ENCODE measurements around the gene SKIC8. TPM values are rescaled to one million over a fixed set of nuclear protein-coding genes. Genes with fewer than 3 reads are reported as not detected.

Gene SKIC8
- total RNA-seq, 1 experiment from 2014 or later, result 44.5 TPM

DNA sequence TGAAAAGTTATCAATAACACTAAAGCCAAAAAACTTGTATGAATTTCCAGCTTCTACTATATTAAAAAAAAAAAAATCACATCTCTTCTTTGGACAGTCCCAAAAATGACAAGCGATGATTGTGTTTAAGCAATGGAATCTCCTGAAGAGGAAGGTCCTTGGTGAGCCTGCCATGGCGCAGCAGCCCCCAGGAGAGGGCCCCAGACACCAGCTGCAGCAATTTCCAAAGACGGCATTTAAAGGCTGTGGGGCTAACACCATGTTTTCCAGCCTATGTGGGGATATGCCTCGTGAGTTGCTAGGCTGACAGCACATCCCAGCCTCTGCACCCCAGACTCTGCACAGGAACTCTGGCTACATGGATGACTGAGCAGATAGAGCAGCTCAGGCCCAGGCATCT, 14.7 kb downstream of the SKIC8 start:
- POLR2A ChIA-PET (ENCODE audit: unreplicated experiment), result no interaction called here
- H3K27me3 ChIP-seq (ENCODE audit: insufficient read depth, low read depth), result no peaks in the 10 kb centered on the region
- TF ChIP-seq EZH2 (IDR thresholded peaks at IDR 0.05; ENCODE audit: low read depth), result no peak
- TF ChIP-seq, protein P1, sequence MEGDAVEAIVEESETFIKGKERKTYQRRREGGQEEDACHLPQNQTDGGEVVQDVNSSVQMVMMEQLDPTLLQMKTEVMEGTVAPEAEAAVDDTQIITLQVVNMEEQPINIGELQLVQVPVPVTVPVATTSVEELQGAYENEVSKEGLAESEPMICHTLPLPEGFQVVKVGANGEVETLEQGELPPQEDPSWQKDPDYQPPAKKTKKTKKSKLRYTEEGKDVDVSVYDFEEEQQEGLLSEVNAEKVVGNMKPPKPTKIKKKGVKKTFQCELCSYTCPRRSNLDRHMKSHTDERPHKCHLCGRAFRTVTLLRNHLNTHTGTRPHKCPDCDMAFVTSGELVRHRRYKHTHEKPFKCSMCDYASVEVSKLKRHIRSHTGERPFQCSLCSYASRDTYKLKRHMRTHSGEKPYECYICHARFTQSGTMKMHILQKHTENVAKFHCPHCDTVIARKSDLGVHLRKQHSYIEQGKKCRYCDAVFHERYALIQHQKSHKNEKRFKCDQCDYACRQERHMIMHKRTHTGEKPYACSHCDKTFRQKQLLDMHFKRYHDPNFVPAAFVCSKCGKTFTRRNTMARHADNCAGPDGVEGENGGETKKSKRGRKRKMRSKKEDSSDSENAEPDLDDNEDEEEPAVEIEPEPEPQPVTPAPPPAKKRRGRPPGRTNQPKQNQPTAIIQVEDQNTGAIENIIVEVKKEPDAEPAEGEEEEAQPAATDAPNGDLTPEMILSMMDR (conservative IDR thresholded peaks at IDR 0.05), result no peak
- H3K4me1 ChIP-seq (replicated peaks; ENCODE audit: insufficient read depth), result no peaks in the 10 kb centered on the region
- CTCF ChIA-PET, result no interaction called here
- H3K4me3 ChIP-seq, result no peak overlapping the region
- no peak overlapping the region for H3K27ac ChIP-seq
- no peaks in the 10 kb centered on the region for H3K79me2 ChIP-seq (ENCODE audit: low read depth)
- no peaks in the 10 kb centered on the region for H3K9me2 ChIP-seq (ENCODE audit: insufficient read depth)
- peaks cover 17% of the 10 kb centered on the region for H3K36me3 ChIP-seq (ENCODE audit: low read depth)
- H3K4me2 ChIP-seq, result no peak overlapping the region
- H2AFZ ChIP-seq, result no peak overlapping the region
- no peaks in the 10 kb centered on the region for H3K9me3 ChIP-seq (ENCODE audit: insufficient read depth, low read depth)
- DNase-seq, result no peak
- intact Hi-C loops (cut with micrococcal nuclease; ENCODE audit: unreplicated experiment), result no loop called here
- no peaks in the 10 kb centered on the region for H4K20me1 ChIP-seq (ENCODE audit: insufficient read depth)
- no TSS peak for BruUV-seq (replicated peaks)
- H3F3A ChIP-seq (ENCODE audit: insufficient read depth, low read depth), result no peaks in the 10 kb centered on the region

GRCh38 chr15:78282324-78282723, 17.1 kb downstream of the SKIC8 start:
- ChIA-PET POLR2A (ENCODE audit: unreplicated experiment) (interaction anchor here (0.6 kb wide), 1 partner anchor 592 kb away, joined by 8 read pairs; no protein-coding TSS in a partner anchor), CTCF (no interaction called here)
- Histone ChIP-seq H3K36me3 (ENCODE audit: low read depth) (peaks cover 6% of the 10 kb centered on the region; the same call in 1 of the 2 replicates), H4K20me1 (ENCODE audit: insufficient read depth) (no peaks in the 10 kb centered on the region), H3K79me2 (ENCODE audit: low read depth) (no peaks in the 10 kb centered on the region), H3K4me2 (no peak overlapping the region), H3F3A (ENCODE audit: insufficient read depth, low read depth) (no peaks in the 10 kb centered on the region), H3K9me2 (ENCODE audit: insufficient read depth) (no peaks in the 10 kb centered on the region), H2AFZ (no peak overlapping the region), H3K9me3 (ENCODE audit: insufficient read depth, low read depth) (no peaks in the 10 kb centered on the region), H3K4me3 (no peak overlapping the region), H3K27ac (no peak overlapping the region), H3K4me1 (replicated peaks; ENCODE audit: insufficient read depth) (no peaks in the 10 kb centered on the region), H3K27me3 (ENCODE audit: insufficient read depth, low read depth) (no peaks in the 10 kb centered on the region)
- intact Hi-C loops (cut with micrococcal nuclease; ENCODE audit: unreplicated experiment), result no loop called here
- TF ChIP-seq EZH2 (IDR thresholded peaks at IDR 0.05; ENCODE audit: low read depth), result no peak
- TF ChIP-seq, protein P1 (conservative IDR thresholded peaks at IDR 0.05), result no peak
- no peak for DNase-seq
- BruUV-seq (replicated peaks), result no TSS peak

- H3K79me2 ChIP-seq (ENCODE audit: low read depth), result no peaks in the 10 kb centered on the region
- CTCF ChIA-PET, result interaction anchor here (0.6 kb wide), 1 partner anchor 85 kb away, joined by 3 read pairs; no protein-coding TSS in a partner anchor
- intact Hi-C loops (cut with micrococcal nuclease; ENCODE audit: unreplicated experiment), result no loop called here
- H3K4me2 ChIP-seq, result no peak overlapping the region
- H3K27me3 ChIP-seq (ENCODE audit: insufficient read depth, low read depth), result no peaks in the 10 kb centered on the region
- no peak overlapping the region for H3K4me3 ChIP-seq
- BruUV-seq (replicated peaks), result no TSS peak
- H3K27ac ChIP-seq, result no peak overlapping the region
- no peak overlapping the region for H2AFZ ChIP-seq
- H3F3A ChIP-seq (ENCODE audit: insufficient read depth, low read depth), result no peaks in the 10 kb centered on the region
- no peak for TF ChIP-seq EZH2 (IDR thresholded peaks at IDR 0.05; ENCODE audit: low read depth)
- TF ChIP-seq, protein P1 (conservative IDR thresholded peaks at IDR 0.05), result no peak
- no peaks in the 10 kb centered on the region for H4K20me1 ChIP-seq (ENCODE audit: insufficient read depth)
- POLR2A ChIA-PET (ENCODE audit: unreplicated experiment), result no interaction called here
- H3K9me3 ChIP-seq (ENCODE audit: insufficient read depth, low read depth), result no peaks in the 10 kb centered on the region
- H3K4me1 ChIP-seq (replicated peaks; ENCODE audit: insufficient read depth), result no peaks in the 10 kb centered on the region
- H3K36me3 ChIP-seq (ENCODE audit: low read depth), result no peaks in the 10 kb centered on the region
- DNase-seq, result no peak
- H3K9me2 ChIP-seq (ENCODE audit: insufficient read depth), result no peaks in the 10 kb centered on the region
Measured at GRCh38 chr15:78280319-78281072, 18.9 kb downstream of the SKIC8 start.
